ENCODE data around the gene TAGLN2. TPM values are rescaled to one million over a fixed set of nuclear protein-coding genes. Genes with fewer than 3 reads are reported as not detected.

The TAGLN2 gene
- total RNA-seq, 1 donor from 2014 or later, result 265 TPM

DNA sequence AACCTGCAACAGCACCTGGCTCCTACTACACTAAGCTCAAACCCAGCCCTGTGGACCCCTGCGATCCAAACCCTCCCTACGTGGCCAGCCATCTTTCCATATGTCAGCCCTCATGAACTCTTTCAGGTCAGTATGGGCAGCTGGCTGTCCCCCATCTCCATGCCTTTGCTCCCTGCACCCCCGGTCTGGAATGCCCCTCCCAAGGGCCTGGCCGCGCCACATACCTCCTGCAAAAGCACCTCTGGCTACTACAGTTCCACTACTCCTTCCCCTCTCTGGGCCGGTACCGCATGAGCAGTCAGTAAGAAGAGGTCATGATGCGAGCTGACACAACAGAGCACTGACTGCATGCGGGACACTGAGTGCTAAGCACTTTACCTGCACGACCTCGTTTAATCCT lies 10.0 kb upstream of the TAGLN2 start:
- peak; percentile 66 for FAIRE-seq
- DNase-seq (ENCODE audit: low read depth), result no peak
- Histone ChIP-seq H3K27me3 (ENCODE audit: control insufficient read depth, insufficient read depth, low read length) (no peaks in the 10 kb centered on the region), H3K4me3 (ENCODE audit: low read depth, low read length) (no peak overlapping the region), H3K36me3 (ENCODE audit: control insufficient read depth, insufficient read depth, low read length) (peaks cover 32% of the 10 kb centered on the region)
- no peak for TF ChIP-seq CTCF (IDR thresholded peaks at IDR 0.05; ENCODE audit: insufficient read depth, low read length, severe bottlenecking)

DNA sequence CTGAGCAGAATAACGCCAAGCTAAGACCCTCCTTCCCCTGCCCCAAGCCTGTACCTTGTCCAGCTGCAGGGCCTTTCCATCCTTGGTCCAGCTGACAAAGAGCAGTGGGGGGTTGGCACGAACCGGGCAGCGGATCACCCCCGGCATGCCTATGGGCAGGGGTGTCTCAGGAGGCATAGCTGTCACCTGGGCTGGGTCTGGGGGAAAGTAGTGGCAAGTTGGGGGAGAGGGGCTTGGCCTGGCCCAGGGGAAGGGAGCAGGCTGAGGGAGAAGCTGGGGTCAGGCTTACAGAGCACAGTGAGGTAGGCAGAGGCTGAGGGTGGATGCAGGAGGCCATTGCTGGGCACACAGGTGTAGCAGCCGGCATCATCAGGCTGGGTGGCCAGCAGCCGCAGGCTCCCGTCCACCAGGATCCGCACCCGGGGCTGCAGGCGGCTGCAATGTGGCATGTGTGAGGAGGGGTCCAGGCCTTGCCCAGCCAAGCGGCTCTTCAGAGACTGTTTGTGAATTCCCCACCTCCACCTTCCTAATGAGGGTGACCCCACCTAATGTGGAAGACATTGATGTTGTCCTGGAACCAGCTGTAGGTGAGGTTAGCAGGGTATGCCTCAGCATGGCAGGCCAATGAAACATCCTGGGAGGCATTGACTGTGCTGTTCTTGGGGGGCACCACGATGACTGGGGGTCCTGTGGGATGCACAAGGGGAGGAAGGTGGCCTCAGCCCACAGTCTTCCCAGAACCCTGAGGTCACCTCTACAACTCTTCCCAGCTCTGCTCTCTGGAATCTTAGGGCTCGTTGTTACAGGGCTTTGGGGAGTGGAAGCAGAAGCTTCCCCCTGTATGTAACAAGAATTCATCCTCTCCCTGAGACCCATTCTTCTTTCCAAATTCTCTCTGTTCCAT lies 9.1 kb upstream of the TAGLN2 start:
- peaks cover 39% of the 10 kb centered on the region for H3K36me3 ChIP-seq (ENCODE audit: control insufficient read depth, insufficient read depth, low read length)
- H3K4me3 ChIP-seq (ENCODE audit: low read depth, low read length), result no peak overlapping the region
- no peak for DNase-seq (ENCODE audit: low read depth)
- no peak for TF ChIP-seq CTCF (IDR thresholded peaks at IDR 0.05; ENCODE audit: insufficient read depth, low read length, severe bottlenecking)
- no peaks in the 10 kb centered on the region for H3K27me3 ChIP-seq (ENCODE audit: control insufficient read depth, insufficient read depth, low read length)
- no peak for FAIRE-seq

- DNase-seq (ENCODE audit: low read depth), result peak; percentile 88
- H3K36me3 ChIP-seq (ENCODE audit: control insufficient read depth, insufficient read depth, low read length), result peaks cover 45% of the 10 kb centered on the region
- H3K27me3 ChIP-seq (ENCODE audit: control insufficient read depth, insufficient read depth, low read length), result no peaks in the 10 kb centered on the region
- H3K4me3 ChIP-seq (ENCODE audit: low read depth, low read length), result no peak overlapping the region
- no peak for TF ChIP-seq CTCF (IDR thresholded peaks at IDR 0.05; ENCODE audit: insufficient read depth, low read length, severe bottlenecking)
- FAIRE-seq, result peak; percentile 32
Observed at GRCh38 chr1:159933347-159933746, 8.0 kb upstream of the TAGLN2 start.

GRCh38 chr1:159932296-159933285 lies 7.3 kb upstream of the TAGLN2 start:
- peaks cover 43% of the 10 kb centered on the region for H3K36me3 ChIP-seq (ENCODE audit: control insufficient read depth, insufficient read depth, low read length)
- DNase-seq (ENCODE audit: low read depth) (peak; percentile 55), FAIRE-seq (no peak)
- no peak for TF ChIP-seq CTCF (IDR thresholded peaks at IDR 0.05; ENCODE audit: insufficient read depth, low read length, severe bottlenecking)
- H3K27me3 ChIP-seq (ENCODE audit: control insufficient read depth, insufficient read depth, low read length), result no peaks in the 10 kb centered on the region
- no peak overlapping the region for H3K4me3 ChIP-seq (ENCODE audit: low read depth, low read length)

DNA sequence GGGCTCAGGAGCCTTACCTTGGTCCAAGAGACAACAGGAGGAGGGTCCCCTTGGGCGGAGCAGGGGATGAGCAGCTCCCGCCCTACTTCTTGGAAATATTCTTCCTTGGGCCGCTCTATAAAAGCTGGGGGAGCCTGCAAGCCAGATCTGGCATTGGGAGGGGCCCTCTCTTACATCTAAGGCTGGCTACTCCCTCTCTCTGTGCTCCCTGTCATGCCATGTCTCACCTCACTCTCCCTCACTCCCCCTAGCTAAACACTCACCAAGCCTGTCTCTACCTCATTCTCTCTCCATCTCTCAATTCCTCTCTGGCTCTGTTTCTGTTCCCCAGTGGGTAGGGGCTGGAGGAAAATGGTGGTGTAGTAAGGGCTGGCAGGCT lies 6.5 kb upstream of the TAGLN2 start:
- H3K36me3 ChIP-seq (ENCODE audit: control insufficient read depth, insufficient read depth, low read length), result peaks cover 44% of the 10 kb centered on the region
- FAIRE-seq, result no peak
- no peaks in the 10 kb centered on the region for H3K27me3 ChIP-seq (ENCODE audit: control insufficient read depth, insufficient read depth, low read length)
- no peak for TF ChIP-seq CTCF (IDR thresholded peaks at IDR 0.05; ENCODE audit: insufficient read depth, low read length, severe bottlenecking)
- H3K4me3 ChIP-seq (ENCODE audit: low read depth, low read length), result no peak overlapping the region
- no peak for DNase-seq (ENCODE audit: low read depth)

Data from bronchial epithelial cell (primary cell).